SU-DHL-6 (cell line): ENCODE data around the gene GJB6.
"Not testable (repeated sequence)": the region's sequence is repeated elsewhere in the genome, so short reads cannot be mapped to it uniquely, and the experiment has no call there.

ENCODE experiments used
- H2AFZ ChIP-seq: fragments of 200-600 bp; sonication (generic); 2 replicates; pipeline ENCODE4 v1.6.1; 2014; ENCODE audit warnings: low read depth, mild to moderate bottlenecking, moderate library complexity, mixed read lengths, antibody characterized with exemption, low read length; ENCODE audit not compliant: severe bottlenecking
- H3F3A ChIP-seq: fragments of 200-600 bp; shearing (Covaris generic); 2 replicates; pipeline ENCODE4 v1.6.0; 2016; ENCODE audit warnings: antibody characterized with exemption, mild to moderate bottlenecking; ENCODE audit not compliant: insufficient read depth
- H3K27ac ChIP-seq: fragments of 200-600 bp; sonication (generic); 2 replicates; pipeline ENCODE4 v1.5.1; 2016; ENCODE audit warnings: low read depth, mild to moderate bottlenecking, low read length, moderate library complexity, mixed read lengths
- H3K27me3 ChIP-seq: fragments of 200-600 bp; sonication (generic), shearing (Covaris generic); 2 replicates; pipeline ENCODE4 v1.6.0; 2014; ENCODE audit warnings: mild to moderate bottlenecking, low read length
- H3K36me3 ChIP-seq: fragments of 200-600 bp; sonication (generic); 2 replicates; pipeline ENCODE4 v1.6.1; 2014; ENCODE audit warnings: mild to moderate bottlenecking, low read length, mixed read lengths
- H3K4me2 ChIP-seq: fragments of 300-600, 200-600 bp; shearing (Covaris generic), sonication (generic); 2 replicates; pipeline ENCODE4 v1.6.0; 2014; ENCODE audit warnings: low read length, low read depth, mild to moderate bottlenecking; ENCODE audit not compliant: poor library complexity, severe bottlenecking
- H3K4me3 ChIP-seq: fragments of 200-600 bp; sonication (generic); 2 replicates; pipeline ENCODE4 v1.5.1; 2014; ENCODE audit warnings: antibody characterized with exemption, low read length, mild to moderate bottlenecking, mixed read lengths; ENCODE audit not compliant: insufficient read depth, poor library complexity, severe bottlenecking
- H3K79me2 ChIP-seq: fragments of 200-600 bp; sonication (generic); 2 replicates; pipeline ENCODE4 v1.6.1; 2014; ENCODE audit warnings: mild to moderate bottlenecking, low read length, moderate library complexity; ENCODE audit not compliant: insufficient read depth
- H3K9ac ChIP-seq: fragments of 200-600 bp; sonication (generic); 2 replicates; pipeline ENCODE4 v1.7.0; 2014; ENCODE audit warnings: mild to moderate bottlenecking, low read length
- H3K9me2 ChIP-seq: fragments of 200-600 bp; sonication (generic); replicated peaks from 2 replicates; pipeline ENCODE4 v1.6.1; 2014; ENCODE audit warnings: low read length; ENCODE audit not compliant: insufficient read depth
- H3K9me3 ChIP-seq: fragments of 200-600 bp; sonication (generic); 2 replicates; pipeline ENCODE4 v1.6.1; 2014; ENCODE audit warnings: low read length, mixed read lengths; ENCODE audit not compliant: insufficient read depth
- H4K20me1 ChIP-seq: fragments of 200-600 bp; sonication (generic); 2 replicates; pipeline ENCODE4 v1.6.1; 2014; ENCODE audit warnings: low read depth, mild to moderate bottlenecking, antibody characterized with exemption, low read length, moderate library complexity, mixed read lengths
- CTCF ChIP-seq: fragments of 200-600 bp; sonication (generic); IDR thresholded peaks from one replicate; pipeline ENCODE4 v1.5.1; 2017; ENCODE audit warnings: antibody characterized with exemption, mild to moderate bottlenecking, low read length, moderate library complexity; ENCODE audit not compliant: insufficient read depth, poor library complexity, severe bottlenecking
- EZH2phosphoT487 ChIP-seq: fragments of 200-600 bp; sonication (generic), shearing (Covaris generic); conservative IDR thresholded peaks from 2 replicates; pipeline ENCODE4 v1.6.1; 2018; ENCODE audit warnings: mild to moderate bottlenecking, antibody characterized with exemption, low read length, moderate library complexity, mixed read lengths

GJB6 gene

GRCh38 chr13:20231839-20232555 lies at the start of gene GJB6:
TSS of gene GJB6 (minus strand) at chr13:20232319. CDS start at chr13:20223480, 8,839 bp downstream.
- no peaks in the 10 kb centered on the region for H3K9me2 ChIP-seq
- no peaks in the 10 kb centered on the region for H3K9me3 ChIP-seq
- no peaks in the 10 kb centered on the region for H3K36me3 ChIP-seq
- H3K27me3 ChIP-seq, result no peaks in the 10 kb centered on the region
- TF ChIP-seq EZH2phosphoT487 (no peak), CTCF (no peak)
- no peak within 1 kb of the TSS for H3K4me3 ChIP-seq
- no peaks in the 10 kb centered on the region for H3K79me2 ChIP-seq
- no peaks in the 10 kb centered on the region for H4K20me1 ChIP-seq
- H3K27ac ChIP-seq, result no peak within 1 kb of the TSS
- no peaks in the 10 kb centered on the region for H3F3A ChIP-seq
- H3K9ac ChIP-seq, result no peak within 1 kb of the TSS
- no peak within 1 kb of the TSS for H3K4me2 ChIP-seq
- no peak within 1 kb of the TSS for H2AFZ ChIP-seq

GRCh38 chr13:20276901-20277300 lies 44.8 kb upstream of the GJB6 start:
- not testable (repeated sequence) for H3K4me3 ChIP-seq, H3K27ac ChIP-seq, H3K9ac ChIP-seq, H3K9me3 ChIP-seq, H3K36me3 ChIP-seq, H2AFZ ChIP-seq, H3F3A ChIP-seq, H3K79me2 ChIP-seq, H3K27me3 ChIP-seq, H3K9me2 ChIP-seq, H4K20me1 ChIP-seq, H3K4me2 ChIP-seq

- H3F3A ChIP-seq, result no peaks in the 10 kb centered on the region
- TF ChIP-seq CTCF (no peak), EZH2phosphoT487 (no peak)
Observed at GRCh38 chr13:20274466-20274865, 42.3 kb upstream of the GJB6 start.

GRCh38 chr13:20272588-20273171 lies 40.6 kb upstream of the GJB6 start:
- Histone ChIP-seq H3K9me2 (no peaks in the 10 kb centered on the region), H3K4me2 (no peak overlapping the region), H3K27me3 (no peaks in the 10 kb centered on the region), H3K9me3 (no peaks in the 10 kb centered on the region), H3K9ac (no peak overlapping the region), H3K36me3 (no peaks in the 10 kb centered on the region), H3F3A (no peaks in the 10 kb centered on the region), H3K4me3 (no peak overlapping the region), H3K27ac (no peak overlapping the region), H4K20me1 (no peaks in the 10 kb centered on the region), H2AFZ (no peak overlapping the region), H3K79me2 (no peaks in the 10 kb centered on the region)
- no peak for TF ChIP-seq EZH2phosphoT487
- TF ChIP-seq CTCF, result no peak

More at GRCh38 chr13:20274466-20274865, 42.3 kb upstream of the GJB6 start:
- H3K4me3 ChIP-seq, result no peak overlapping the region
- H3K36me3 ChIP-seq, result no peaks in the 10 kb centered on the region
- no peaks in the 10 kb centered on the region for H3K9me3 ChIP-seq
- H2AFZ ChIP-seq, result no peak overlapping the region
- H3K9me2 ChIP-seq, result no peaks in the 10 kb centered on the region
- H3K4me2 ChIP-seq, result no peak overlapping the region
- H3K27me3 ChIP-seq, result no peaks in the 10 kb centered on the region
- no peak overlapping the region for H3K27ac ChIP-seq
- H3K79me2 ChIP-seq, result no peaks in the 10 kb centered on the region
- no peaks in the 10 kb centered on the region for H4K20me1 ChIP-seq
- no peak overlapping the region for H3K9ac ChIP-seq
